Adrenal gland (tissue), 5 donors: ENCODE measurements around the gene SH3YL1.

Experiments
- POLR2A ChIP-seq, 2 donors: fragments of 450-650 bp; IDR thresholded peaks; one replicate each; pipeline ENCODE4 v1.6.1; 2017; ENCODE audit warnings: antibody characterized with exemption in 2 of 2, mild to moderate bottlenecking in 2 of 2, moderate library complexity in 1 of 2
- TF ChIP-seq, protein P1 (sequence below), 6 experiments: fragments of 450-650 bp in 4 of 6; fragments of 200-600 bp in 2 of 6; sonication (generic) in 1 of 6; IDR thresholded peaks; 1 replicate in 5 of 6; 2 replicates in 1 of 6; pipeline versions ENCODE4 v1.5.1 to v1.8.0; 2016 to 2021; ENCODE audit warnings: antibody characterized with exemption in 6 of 6, mild to moderate bottlenecking in 2 of 6, moderate library complexity in 1 of 6
- donor health status: DM: no; HTN: no; CAD: no.

DNA sequence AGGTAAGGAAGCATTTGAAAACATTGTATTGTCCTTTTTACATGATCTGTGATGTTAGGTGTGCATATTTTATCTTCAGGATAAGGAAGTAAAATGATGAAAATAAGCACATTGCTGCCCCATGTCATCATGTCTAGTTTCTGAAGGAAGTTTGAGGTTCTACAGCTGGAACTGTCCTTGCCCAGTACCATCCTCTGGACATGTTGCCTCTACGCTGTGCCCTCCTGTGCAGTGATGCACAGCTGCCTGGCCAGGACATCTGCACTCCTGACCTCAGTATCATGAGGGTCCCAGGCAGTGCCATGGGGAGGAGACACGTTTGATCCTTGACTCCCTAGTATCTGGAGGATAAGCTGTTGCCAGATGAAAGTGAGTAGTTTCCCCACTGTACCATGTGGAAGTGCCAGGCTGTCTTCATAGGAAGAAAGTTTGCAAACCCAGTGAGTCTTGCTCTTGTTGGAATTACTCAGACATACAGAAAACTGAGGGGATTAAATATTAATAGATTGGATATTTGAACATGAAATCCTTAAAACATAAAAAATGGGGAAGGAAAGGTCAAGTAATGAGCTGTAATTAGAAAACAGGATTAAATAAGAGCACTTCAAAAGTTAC, 14.6 kb upstream of the SH3YL1 start:
- no peak for TF ChIP-seq POLR2A (IDR thresholded peaks at IDR 0.05)
- TF ChIP-seq, protein P1, sequence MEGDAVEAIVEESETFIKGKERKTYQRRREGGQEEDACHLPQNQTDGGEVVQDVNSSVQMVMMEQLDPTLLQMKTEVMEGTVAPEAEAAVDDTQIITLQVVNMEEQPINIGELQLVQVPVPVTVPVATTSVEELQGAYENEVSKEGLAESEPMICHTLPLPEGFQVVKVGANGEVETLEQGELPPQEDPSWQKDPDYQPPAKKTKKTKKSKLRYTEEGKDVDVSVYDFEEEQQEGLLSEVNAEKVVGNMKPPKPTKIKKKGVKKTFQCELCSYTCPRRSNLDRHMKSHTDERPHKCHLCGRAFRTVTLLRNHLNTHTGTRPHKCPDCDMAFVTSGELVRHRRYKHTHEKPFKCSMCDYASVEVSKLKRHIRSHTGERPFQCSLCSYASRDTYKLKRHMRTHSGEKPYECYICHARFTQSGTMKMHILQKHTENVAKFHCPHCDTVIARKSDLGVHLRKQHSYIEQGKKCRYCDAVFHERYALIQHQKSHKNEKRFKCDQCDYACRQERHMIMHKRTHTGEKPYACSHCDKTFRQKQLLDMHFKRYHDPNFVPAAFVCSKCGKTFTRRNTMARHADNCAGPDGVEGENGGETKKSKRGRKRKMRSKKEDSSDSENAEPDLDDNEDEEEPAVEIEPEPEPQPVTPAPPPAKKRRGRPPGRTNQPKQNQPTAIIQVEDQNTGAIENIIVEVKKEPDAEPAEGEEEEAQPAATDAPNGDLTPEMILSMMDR (IDR thresholded peaks at IDR 0.05), result no peak
